HepG2 (cell line): Measurements from ENCODE around the gene ALOXE3. TPM values are rescaled to one million over a fixed set of nuclear protein-coding genes. Genes with fewer than 3 reads are reported as not detected.

ENCODE experiments used
- ATAC-seq: fragments of 200-7000 bp; cut with Tn5 transposase; 3 replicates; pipeline ENCODE4 v1.9.1; 2020; ENCODE audit warnings: mild to moderate bottlenecking, moderate library complexity
- BruUV-seq: library from RNA; stranded (reverse); fragments of 400-500 nt; replicated peaks from 2 replicates; lab custom pipeline; 2021; lab: Mats Ljungman, UMichigan
- CTCF ChIA-PET: fragments of 300-600 bp; formaldehyde crosslinking; extraction: SDS; loops from one replicate; lab custom pipeline; 2021; ENCODE audit warnings: low total read pairs, inconsistent platforms, low intra/inter-chr PET ratio; lab: Yijun Ruan, JAX
- POLR2A ChIA-PET: fragments of 350-600 bp; sonication (Branson Sonifier 250); formaldehyde crosslinking; loops from one replicate; lab custom pipeline; 2020; ENCODE audit warnings: antibody characterized with exemption, inconsistent platforms; lab: Yijun Ruan, JAX
- DNase-seq: peaks from one replicate; pipeline ENCODE4 v3.0.0-alpha.2; 2015; ENCODE audit warnings: low spot score
- FAIRE-seq: peaks from 3 replicates; lab custom pipeline; 2011; peaks lifted over from hg19 to GRCh38; lab: Jason Lieb, UNC
- H2AFZ ChIP-seq: one replicate; pipeline ENCODE4 v1.6.1; 2011; ENCODE audit warnings: low read length, inconsistent platforms
- H3K27ac ChIP-seq: fragments of 300-600 bp; 3 replicates; pipeline ENCODE4 v1.8.0; 2011; ENCODE audit warnings: mixed run types, mild to moderate bottlenecking, mixed read lengths, low read length, inconsistent platforms; ENCODE audit not compliant: insufficient read depth; ENCODE audit errors: extremely low read length
- H3K27me3 ChIP-seq, 2 experiments: fragments of 200-600 bp in 1 of 2; 2 replicates in 1 of 2; 3 replicates in 1 of 2; pipeline versions ENCODE4 v1.6.0 to v1.8.0; 2011; ENCODE audit warnings: low read length in 2 of 2, mild to moderate bottlenecking in 2 of 2, moderate library complexity in 2 of 2, inconsistent platforms in 1 of 2; ENCODE audit not compliant: insufficient read depth in 2 of 2, control insufficient read depth in 1 of 2
- H3K36me3 ChIP-seq, 2 experiments: fragments of 200-600 bp in 1 of 2; replicated peaks in 1 of 2; 2 replicates in 1 of 2; 3 replicates in 1 of 2; pipeline versions ENCODE4 v1.5.1 to v1.8.0; 2011; ENCODE audit warnings: low read length in 2 of 2, inconsistent platforms in 1 of 2; ENCODE audit not compliant: insufficient read depth in 2 of 2, control insufficient read depth in 1 of 2
- H3K4me1 ChIP-seq: 2 replicates; pipeline ENCODE4 v1.5.1; 2012; ENCODE audit warnings: low read length, inconsistent platforms; ENCODE audit not compliant: insufficient read depth
- H3K4me2 ChIP-seq: 2 replicates; pipeline ENCODE4 v1.6.0; 2011; ENCODE audit warnings: low read depth, low read length, inconsistent platforms
- H3K4me3 ChIP-seq, 3 experiments: fragments of 200-600 bp in 1 of 3; sonication (generic), shearing (Covaris generic) in 1 of 3; replicated peaks in 1 of 3; 2 replicates each; pipeline ENCODE4 v1.5.1; 2011 to 2016; ENCODE audit warnings: low read length in 3 of 3, inconsistent platforms in 2 of 3, low read depth in 2 of 3, mild to moderate bottlenecking in 2 of 3, control low read depth in 1 of 3, mixed read lengths in 1 of 3; ENCODE audit not compliant: insufficient read depth in 1 of 3
- H3K79me2 ChIP-seq: one replicate; pipeline ENCODE4 v1.6.1; 2011; ENCODE audit warnings: low read length, inconsistent platforms; ENCODE audit not compliant: insufficient read depth
- H3K9ac ChIP-seq: 2 replicates; pipeline ENCODE4 v1.6.0; 2011; ENCODE audit warnings: mild to moderate bottlenecking, low read depth, low read length, inconsistent platforms; ENCODE audit not compliant: insufficient read depth
- H3K9me3 ChIP-seq: 2 replicates; pipeline ENCODE4 v1.5.1; 2012; ENCODE audit warnings: mild to moderate bottlenecking, low read length
- H4K20me1 ChIP-seq: 2 replicates; pipeline ENCODE4 v1.6.0; 2011; ENCODE audit warnings: inconsistent platforms, mild to moderate bottlenecking, low read length, moderate library complexity; ENCODE audit not compliant: insufficient read depth
- CC2D1A ChIP-seq: sonication (generic); formaldehyde crosslinking; IDR thresholded peaks from 2 replicates; pipeline ENCODE4 v1.8.1; 2023; ENCODE audit warnings: mild to moderate bottlenecking, missing genetic modification reagents
- CTCF ChIP-seq: sonication (generic); formaldehyde crosslinking; IDR thresholded peaks from 2 replicates; pipeline ENCODE4 v1.5.0; 2020; ENCODE audit warnings: mild to moderate bottlenecking, missing genetic modification reagents, moderate library complexity
- HOXA3 ChIP-seq: sonication (generic); formaldehyde crosslinking; IDR thresholded peaks from 2 replicates; pipeline ENCODE4 v1.5.0; 2020; ENCODE audit warnings: missing genetic modification reagents
- TEAD3 ChIP-seq: optimal IDR thresholded peaks from 2 replicates; pipeline ENCODE3; 2016; ENCODE audit warnings: borderline replicate concordance
- XBP1 ChIP-seq: sonication (generic); formaldehyde crosslinking; IDR thresholded peaks from 2 replicates; pipeline ENCODE4 v1.5.0; 2020; ENCODE audit warnings: missing genetic modification reagents
- ZKSCAN5 ChIP-seq: sonication (generic); formaldehyde crosslinking; IDR thresholded peaks from 2 replicates; pipeline ENCODE4 v1.5.1; 2020; ENCODE audit warnings: mild to moderate bottlenecking, missing genetic modification reagents
- ZNF207 ChIP-seq: fragments of 450-650 bp; IDR thresholded peaks from 2 replicates; pipeline ENCODE4 v1.6.1; 2016; ENCODE audit warnings: antibody characterized with exemption, borderline replicate concordance
- ZNF230 ChIP-seq: sonication (generic); formaldehyde crosslinking; IDR thresholded peaks from 2 replicates; pipeline ENCODE4 v1.4.0; 2020; ENCODE audit warnings: mild to moderate bottlenecking, missing genetic modification reagents
- ZNF382 ChIP-seq: sonication (generic); formaldehyde crosslinking; IDR thresholded peaks from 2 replicates; pipeline ENCODE4 v1.5.0; 2020; ENCODE audit warnings: missing genetic modification reagents, mild to moderate bottlenecking, borderline replicate concordance
- ZNF607 ChIP-seq: sonication (generic); formaldehyde crosslinking; IDR thresholded peaks from 2 replicates; pipeline ENCODE4 v1.5.1; 2020; ENCODE audit warnings: missing genetic modification reagents, mild to moderate bottlenecking, borderline replicate concordance
- WGBS: methylation state at CpG from one replicate; pipeline ENCODE4 v1.1.6; 2017; ENCODE audit warnings: low lambda C conversion rate; 5-methylcytosine and 5-hydroxymethylcytosine counted together
- in situ Hi-C: cut with HindIII; loops from 2 replicates; pipeline ENCODE4 v1.10.0; 2017; ENCODE audit warnings: low pct_unique_long_range_greater_than_20kb; ENCODE audit not compliant: extremely low pct_ligation_motif_present
- intact Hi-C: fragments of 100-400 bp; cut with micrococcal nuclease; formaldehyde crosslinking; loops from one replicate; pipeline ENCODE4 v1.10.0; 2022; ENCODE audit not compliant: unreplicated experiment
- polyA plus RNA-seq, 8 experiments: library from polyadenylated mRNA; depleted of rRNA in 3 of 8; stranded (reverse) in 7 of 8; unstranded in 1 of 8; fragments of >200 nt; fragmentation: Illumina TruSeq in 4 of 8; extraction: Trizol in 4 of 8; gene quantifications; 2 replicates each; pipeline versions ENCODE4 v1.2.1 to v1.2.3, GENCODE V29; 2011 to 2016; ENCODE audit warnings: low read depth in 4 of 8, missing spikeins in 1 of 8, mixed read lengths in 1 of 8; ENCODE audit not compliant: insufficient read depth in 1 of 8
- total RNA-seq, 5 experiments: library from RNA; depleted of rRNA; stranded (reverse); fragments of >200 nt; fragmentation: Illumina TruSeq; extraction: Trizol; gene quantifications; 2 replicates each; pipeline ENCODE4 v1.2.3, GENCODE V29; 2016; ENCODE audit warnings: low read depth in 1 of 5
- TF ChIP-seq, protein P1 (sequence below): IDR thresholded peaks from 2 replicates; pipeline ENCODE4 v1.6.1; 2016; ENCODE audit warnings: missing compliant biosample characterization, missing genetic modification reagents, borderline replicate concordance

ALOXE3 gene
- total and polyA plus RNA-seq, 2 of the 13 experiments (the other 11 are each of a cell fraction or from before 2014, with no cell fraction given), result 0.07 TPM; not detected in 1

DNA sequence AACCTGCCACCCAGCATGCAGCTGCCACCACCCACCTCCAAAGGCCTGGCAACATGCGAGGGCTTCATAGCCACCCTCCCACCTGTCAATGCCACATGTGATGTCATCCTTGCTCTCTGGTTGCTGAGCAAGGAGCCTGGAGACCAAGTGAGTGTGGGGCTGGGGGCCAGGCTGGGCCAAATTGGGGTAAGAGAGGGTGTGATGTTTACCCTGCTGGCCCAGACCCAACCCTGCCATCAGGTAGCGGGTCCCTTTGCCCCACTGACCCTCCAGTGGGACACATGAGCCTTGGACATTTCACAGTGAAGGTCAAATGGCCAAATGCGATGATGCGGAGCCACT lies 70.6 kb downstream of the ALOXE3 start:
- Histone ChIP-seq H2AFZ (no peak overlapping the region), H3K36me3 (no peaks in the 10 kb centered on the region), H3K9ac (no peak overlapping the region), H3K27ac (no peak overlapping the region), H3K4me3 (no peak overlapping the region), H3K9me3 (no peaks in the 10 kb centered on the region), H4K20me1 (no peaks in the 10 kb centered on the region), H3K79me2 (no peaks in the 10 kb centered on the region), H3K4me2 (no peak overlapping the region), H3K27me3 (peaks cover 12 to 88% of the 10 kb centered on the region in 2 experiments; a peak in 4 of 5 replicates), H3K4me1 (no peaks in the 10 kb centered on the region)
- ATAC-seq, result no peak
- ChIA-PET POLR2A (interaction anchor here (1.0 kb wide), 1 partner anchor 9 kb away, joined by 3 read pairs; no protein-coding TSS in a partner anchor), CTCF (no interaction called here)
- in situ Hi-C loops, result no loop called here
- no peak for DNase-seq
- no peak for FAIRE-seq
- TF ChIP-seq ZNF607 (CRISPR knock-in tag) (no peak), ZNF207 (no peak), TEAD3 (CRISPR knock-in tag) (no peak), CC2D1A (no peak), ZNF382 (no peak), ZKSCAN5 (no peak), CTCF (CRISPR knock-in tag) (no peak), HOXA3 (no peak), ZNF230 (CRISPR knock-in tag) (no peak), XBP1 (CRISPR knock-in tag) (no peak)
- TF ChIP-seq, protein P1, sequence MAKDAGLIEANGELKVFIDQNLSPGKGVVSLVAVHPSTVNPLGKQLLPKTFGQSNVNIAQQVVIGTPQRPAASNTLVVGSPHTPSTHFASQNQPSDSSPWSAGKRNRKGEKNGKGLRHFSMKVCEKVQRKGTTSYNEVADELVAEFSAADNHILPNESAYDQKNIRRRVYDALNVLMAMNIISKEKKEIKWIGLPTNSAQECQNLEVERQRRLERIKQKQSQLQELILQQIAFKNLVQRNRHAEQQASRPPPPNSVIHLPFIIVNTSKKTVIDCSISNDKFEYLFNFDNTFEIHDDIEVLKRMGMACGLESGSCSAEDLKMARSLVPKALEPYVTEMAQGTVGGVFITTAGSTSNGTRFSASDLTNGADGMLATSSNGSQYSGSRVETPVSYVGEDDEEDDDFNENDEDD (CRISPR knock-in tag), result no peak
- 74% methylated on average over 4 of the region's 4 CpGs for WGBS
- no TSS peak for BruUV-seq
- intact Hi-C loops, result loop anchor here (2.0 kb wide), 1 partner anchor 41 kb away; no protein-coding TSS in a partner anchor
